HAP-1 (cell line): Measurements from ENCODE around the gene ZMIZ1.

Source experiments
- DNase-seq, 2 experiments: peaks; one replicate each; pipeline ENCODE4 v3.0.0-alpha.2; 2016 to 2020; ENCODE audit warnings: low spot score in 2 of 2
- H3K27me3 ChIP-seq: fragments of 250-450 bp; sonication (Bioruptor Pico); 2 replicates; pipeline ENCODE4 v1.5.1; 2020; ENCODE audit warnings: low read depth, mild to moderate bottlenecking, moderate library complexity
- H3K36me3 ChIP-seq: fragments of 250-450 bp; sonication (Bioruptor Pico); replicated peaks from 2 replicates; pipeline ENCODE4 v1.5.1; 2020; ENCODE audit warnings: mild to moderate bottlenecking
- H3K4me1 ChIP-seq: fragments of 250-450 bp; sonication (Bioruptor Pico); 2 replicates; pipeline ENCODE4 v1.5.1; 2020; ENCODE audit warnings: mild to moderate bottlenecking
- H3K4me3 ChIP-seq: fragments of 250-450 bp; sonication (Bioruptor Pico); 2 replicates; pipeline ENCODE4 v1.5.1; 2020; ENCODE audit warnings: mild to moderate bottlenecking, moderate library complexity
- H3K9me3 ChIP-seq: fragments of 250-450 bp; sonication (Bioruptor Pico); 2 replicates; pipeline ENCODE4 v1.5.1; 2020; ENCODE audit warnings: mild to moderate bottlenecking, moderate library complexity
- in situ Hi-C: fragments of 300-500 bp; cut with MboI; formaldehyde crosslinking; loops from 3 replicates; pipeline ENCODE4 v1.14.3; 2020; ENCODE audit warnings: low sequenced_read_pairs, inconsistent platforms, mixed read lengths

Gene ZMIZ1

DNA sequence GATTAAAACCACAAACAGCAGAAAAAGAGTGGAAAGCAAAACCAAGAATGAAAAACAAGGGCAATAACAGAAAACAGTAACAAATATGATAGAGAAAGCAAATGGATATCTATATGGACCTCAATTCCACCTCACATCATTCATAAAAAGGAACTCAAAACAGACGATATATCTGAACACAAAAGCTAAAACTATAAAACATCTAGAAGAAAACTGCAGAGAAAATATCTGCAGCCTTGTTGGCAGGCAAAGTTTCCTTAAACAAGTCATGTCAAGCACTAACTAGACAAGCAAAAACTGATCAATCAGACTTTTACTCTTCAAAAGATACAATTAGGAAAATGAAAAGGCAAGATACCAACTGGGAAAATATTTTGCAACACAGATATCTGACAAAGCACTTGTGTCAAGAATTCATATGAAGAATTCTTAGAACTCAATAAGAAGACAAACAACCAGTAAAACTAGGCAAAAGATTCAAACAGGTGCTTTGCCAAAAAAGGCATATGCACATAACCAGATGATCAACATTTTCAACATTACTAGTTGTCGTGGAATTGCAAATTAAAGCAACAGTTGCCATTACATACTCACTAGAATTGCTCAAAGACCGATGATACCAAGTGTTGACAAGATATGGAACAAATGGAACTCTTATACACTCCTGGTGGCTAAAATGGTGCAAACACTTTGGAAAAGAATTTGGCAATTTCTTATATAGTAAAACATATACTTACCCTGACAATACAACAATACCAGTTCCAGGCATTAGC lies 25.9 kb upstream of the ZMIZ1 start:
- no peak for DNase-seq
- H3K4me3 ChIP-seq, result no peak overlapping the region
- in situ Hi-C loops, result no loop called here

DNA sequence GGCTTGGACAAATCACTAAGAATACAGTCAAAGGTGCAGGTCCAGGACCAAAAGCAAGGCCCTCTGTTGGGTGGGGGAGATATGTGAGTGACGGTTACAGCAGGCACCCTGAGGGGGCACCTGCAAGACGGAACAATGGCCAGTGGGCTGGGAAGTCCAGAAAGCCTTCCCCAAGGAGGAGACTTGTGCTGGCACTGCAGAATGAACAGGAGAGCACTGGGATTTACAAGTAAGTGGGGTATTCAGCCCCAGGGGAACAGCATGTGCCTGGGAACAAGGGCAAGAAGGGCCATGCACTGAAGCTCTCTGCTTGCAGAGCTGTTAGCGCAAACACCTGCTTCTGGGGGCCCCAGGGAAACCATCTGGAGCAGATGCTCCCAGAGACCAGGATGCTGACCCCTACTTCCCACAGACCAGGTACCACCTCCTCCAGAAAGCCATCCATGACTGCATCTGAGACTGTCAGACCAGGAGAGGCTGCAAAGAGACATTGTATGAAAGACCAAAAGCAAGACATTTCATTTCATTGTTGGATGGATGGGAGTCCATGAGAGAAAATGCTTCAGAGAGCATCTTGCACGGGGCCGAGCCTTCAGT lies 24.6 kb upstream of the ZMIZ1 start:
- H3K9me3 ChIP-seq, result no peaks in the 10 kb centered on the region
- in situ Hi-C loops, result no loop called here
- no peaks in the 10 kb centered on the region for H3K4me1 ChIP-seq
- no peak for DNase-seq
- no peak overlapping the region for H3K4me3 ChIP-seq
- H3K27me3 ChIP-seq, result peaks cover 12% of the 10 kb centered on the region
- no peaks in the 10 kb centered on the region for H3K36me3 ChIP-seq

More for the DNA sequence above, 25.9 kb upstream of the ZMIZ1 start:
- peaks cover 12% of the 10 kb centered on the region for H3K27me3 ChIP-seq
- H3K36me3 ChIP-seq, result no peaks in the 10 kb centered on the region
- H3K4me1 ChIP-seq, result no peaks in the 10 kb centered on the region
- no peaks in the 10 kb centered on the region for H3K9me3 ChIP-seq

DNA sequence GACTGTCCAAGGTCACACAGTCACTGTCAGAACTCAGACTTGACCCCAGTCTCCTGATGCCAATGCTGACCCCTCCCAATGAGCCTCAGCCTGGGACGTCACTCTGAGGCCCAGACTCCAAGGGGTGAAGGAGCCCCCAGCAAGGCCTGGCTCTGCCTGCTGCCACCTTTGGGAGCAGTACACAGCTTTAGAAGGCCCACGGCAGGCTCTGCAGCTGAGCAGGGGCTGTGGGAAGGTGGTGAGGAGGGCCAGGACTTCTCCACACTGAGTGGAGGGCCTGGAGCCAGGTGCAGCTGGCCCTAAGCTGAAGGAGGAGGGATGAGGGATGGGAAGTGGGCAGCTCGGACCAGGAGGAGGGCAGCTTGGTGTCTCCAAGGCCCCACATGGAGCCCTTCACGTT lies 23.9 kb upstream of the ZMIZ1 start:
- Histone ChIP-seq H3K27me3 (peaks cover 12% of the 10 kb centered on the region), H3K9me3 (no peaks in the 10 kb centered on the region), H3K4me3 (no peak overlapping the region), H3K4me1 (no peaks in the 10 kb centered on the region), H3K36me3 (no peaks in the 10 kb centered on the region)
- in situ Hi-C loops, result no loop called here
- DNase-seq, result no peak

DNA sequence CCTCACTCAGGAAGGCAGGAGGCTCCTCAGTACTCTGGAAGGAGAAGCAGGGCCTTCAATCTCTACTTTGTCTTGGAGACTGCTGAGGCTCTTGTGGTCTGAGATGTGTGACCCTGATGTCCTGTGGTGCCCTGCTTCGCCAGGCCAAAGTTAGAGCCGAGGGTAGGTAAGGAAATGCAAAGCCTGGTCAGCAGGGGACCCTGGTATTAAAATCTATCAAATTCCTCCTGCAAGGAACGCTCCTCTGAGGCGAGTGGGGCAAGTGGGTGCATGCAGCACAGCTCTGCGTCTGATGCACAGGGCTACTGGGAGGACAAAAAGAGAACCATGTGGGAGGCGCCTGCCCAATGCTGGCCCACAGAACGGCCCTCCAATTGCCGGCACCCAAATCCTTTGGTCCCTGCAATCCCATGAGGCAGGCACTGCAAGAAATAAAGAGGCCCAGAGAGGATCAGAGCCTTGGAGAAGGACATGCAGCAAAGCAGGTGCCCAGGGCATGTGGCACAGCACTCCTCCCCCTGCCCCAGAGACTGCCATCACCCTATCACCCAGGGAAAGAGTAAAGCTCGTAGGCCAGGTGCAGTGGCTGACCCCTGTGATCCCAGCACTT lies 23.1 kb upstream of the ZMIZ1 start:
- H3K4me1 ChIP-seq, result no peaks in the 10 kb centered on the region; the same call in 1 of the 2 replicates
- H3K27me3 ChIP-seq, result peaks cover 12% of the 10 kb centered on the region
- H3K36me3 ChIP-seq, result no peaks in the 10 kb centered on the region
- no peak for DNase-seq
- H3K4me3 ChIP-seq, result no peak overlapping the region
- no peaks in the 10 kb centered on the region for H3K9me3 ChIP-seq
- in situ Hi-C loops, result no loop called here

DNA sequence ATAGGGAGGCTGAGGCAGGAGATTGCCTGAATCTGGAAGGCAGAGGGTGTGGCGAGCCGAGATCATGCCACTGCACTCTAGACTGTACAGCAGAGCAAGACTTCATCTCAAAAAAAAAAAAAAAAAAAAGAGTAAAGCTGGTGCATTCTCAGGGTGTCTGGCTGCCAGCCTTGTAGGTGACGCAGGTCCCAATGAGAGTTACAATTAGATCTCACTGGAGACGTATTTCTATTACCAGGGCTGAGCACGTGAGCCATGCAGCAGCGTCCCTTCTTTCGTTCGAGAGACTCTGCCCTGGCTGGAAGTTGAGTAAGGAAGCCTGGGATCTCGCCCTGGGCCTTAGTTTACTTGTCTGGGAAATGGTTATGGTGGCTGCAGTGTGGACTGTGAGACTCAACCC lies 22.4 kb upstream of the ZMIZ1 start:
- peaks cover 7% of the 10 kb centered on the region for H3K27me3 ChIP-seq
- H3K4me3 ChIP-seq, result no peak overlapping the region
- H3K4me1 ChIP-seq, result peaks cover 3% of the 10 kb centered on the region; the same call in 1 of the 2 replicates
- DNase-seq, result no peak
- H3K36me3 ChIP-seq, result no peaks in the 10 kb centered on the region
- no peaks in the 10 kb centered on the region for H3K9me3 ChIP-seq
- in situ Hi-C loops, result no loop called here

DNA sequence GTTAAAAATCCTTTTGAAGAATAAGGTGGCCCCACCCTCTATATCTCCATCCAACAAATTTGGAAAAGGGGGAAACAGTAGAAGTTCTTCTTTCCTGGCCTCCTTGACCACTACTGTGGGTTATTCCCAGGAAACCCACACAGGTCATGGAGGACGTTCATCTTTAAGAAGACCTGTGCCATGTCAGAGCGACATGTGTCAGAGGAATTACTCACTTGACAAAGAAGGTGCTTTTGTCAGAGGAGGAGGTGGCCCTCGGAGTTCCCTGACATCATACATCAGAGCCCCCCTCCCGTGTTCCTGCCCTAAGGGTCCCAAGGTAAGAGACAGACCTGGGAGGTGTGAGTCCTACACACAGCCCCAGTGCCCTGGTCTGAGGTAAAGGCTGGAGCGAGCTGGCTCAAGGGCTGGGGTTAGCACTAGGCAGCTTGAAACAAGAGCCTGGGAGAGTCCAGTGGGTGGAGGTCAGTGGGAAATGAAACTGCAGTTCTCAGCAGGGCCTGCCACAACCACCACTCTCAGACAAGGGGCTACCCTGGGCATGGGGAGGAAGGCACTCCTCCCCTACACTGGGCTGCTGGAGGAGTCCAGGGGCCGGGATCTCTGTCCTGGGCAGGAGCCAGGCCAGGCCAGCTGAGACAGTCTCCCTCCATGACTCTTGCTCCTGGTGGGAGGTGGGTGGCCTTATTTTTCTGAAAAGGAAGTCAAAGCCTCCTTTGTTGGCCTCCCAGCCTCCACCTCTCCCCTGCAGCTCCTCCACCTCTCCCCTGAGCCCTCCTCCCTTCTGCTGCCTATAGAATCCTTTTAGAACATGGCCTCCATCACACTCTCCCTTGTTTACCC lies 21.8 kb upstream of the ZMIZ1 start:
- Histone ChIP-seq H3K4me3 (no peak overlapping the region), H3K36me3 (no peaks in the 10 kb centered on the region), H3K27me3 (peaks cover 7% of the 10 kb centered on the region), H3K4me1 (peaks cover 3% of the 10 kb centered on the region; the same call in 1 of the 2 replicates), H3K9me3 (no peaks in the 10 kb centered on the region)
- DNase-seq, result no peak
- in situ Hi-C loops, result no loop called here

DNA sequence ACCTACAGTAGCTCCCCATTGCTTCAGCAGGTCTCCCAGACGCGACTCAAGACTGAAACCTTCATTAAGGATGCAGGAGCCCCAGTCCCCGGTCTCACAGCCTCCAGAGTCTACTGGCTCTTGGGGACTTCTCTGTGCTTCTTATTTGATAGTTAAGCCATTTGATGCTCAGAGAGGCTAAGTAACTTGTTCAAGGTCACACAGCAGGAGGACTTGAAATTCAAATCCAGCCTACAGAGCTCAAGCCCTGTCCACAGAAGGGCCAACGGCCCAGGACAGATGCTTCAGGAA lies 21.2 kb upstream of the ZMIZ1 start:
- DNase-seq, result no peak
- Histone ChIP-seq H3K36me3 (no peaks in the 10 kb centered on the region), H3K27me3 (peaks cover 7% of the 10 kb centered on the region), H3K4me3 (no peak overlapping the region), H3K4me1 (peaks cover 3% of the 10 kb centered on the region; the same call in 1 of the 2 replicates), H3K9me3 (no peaks in the 10 kb centered on the region)
- in situ Hi-C loops, result no loop called here

DNA sequence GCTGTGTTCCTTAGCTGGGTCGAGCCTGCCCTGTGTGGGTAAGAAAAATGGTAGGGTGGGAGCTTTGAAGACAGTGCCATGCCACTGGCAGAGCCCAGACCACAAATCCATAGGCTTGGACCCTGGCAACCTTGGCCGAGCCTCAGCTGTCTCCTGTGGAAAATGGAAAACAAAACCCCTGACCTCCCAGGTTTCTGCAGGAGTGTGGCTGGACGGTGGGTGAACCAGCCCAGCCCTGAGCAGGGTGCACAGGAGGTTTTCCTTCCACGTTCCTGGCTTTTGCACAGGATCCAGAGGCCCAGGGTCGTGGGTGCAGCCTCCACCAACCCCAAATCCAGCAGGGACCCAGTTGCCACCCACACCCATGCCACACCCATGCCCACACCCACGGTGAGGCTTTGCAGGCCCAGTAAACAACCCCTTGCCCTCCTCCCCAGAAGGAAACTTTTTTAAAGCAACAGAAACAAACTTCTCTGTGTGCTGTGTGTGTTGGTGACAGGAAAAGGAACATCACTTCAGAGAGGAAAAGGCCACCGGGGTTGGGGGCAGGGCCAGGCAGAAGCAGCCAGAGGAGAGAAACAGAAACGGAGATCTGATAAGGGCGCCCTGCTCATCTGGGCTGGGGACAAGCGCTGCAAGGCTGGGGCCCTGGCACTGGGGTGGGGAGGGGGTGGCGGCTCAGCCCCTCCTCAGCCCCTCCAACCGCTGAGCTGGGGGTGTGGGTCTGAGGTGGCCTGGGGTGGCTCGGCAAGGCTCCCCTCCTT lies 20.7 kb upstream of the ZMIZ1 start:
- in situ Hi-C loops, result no loop called here
- H3K4me1 ChIP-seq, result peaks cover 3% of the 10 kb centered on the region; the same call in 1 of the 2 replicates
- no peak overlapping the region for H3K4me3 ChIP-seq
- no peaks in the 10 kb centered on the region for H3K36me3 ChIP-seq
- H3K27me3 ChIP-seq, result peaks cover 2% of the 10 kb centered on the region
- no peaks in the 10 kb centered on the region for H3K9me3 ChIP-seq
- no peak for DNase-seq

DNA sequence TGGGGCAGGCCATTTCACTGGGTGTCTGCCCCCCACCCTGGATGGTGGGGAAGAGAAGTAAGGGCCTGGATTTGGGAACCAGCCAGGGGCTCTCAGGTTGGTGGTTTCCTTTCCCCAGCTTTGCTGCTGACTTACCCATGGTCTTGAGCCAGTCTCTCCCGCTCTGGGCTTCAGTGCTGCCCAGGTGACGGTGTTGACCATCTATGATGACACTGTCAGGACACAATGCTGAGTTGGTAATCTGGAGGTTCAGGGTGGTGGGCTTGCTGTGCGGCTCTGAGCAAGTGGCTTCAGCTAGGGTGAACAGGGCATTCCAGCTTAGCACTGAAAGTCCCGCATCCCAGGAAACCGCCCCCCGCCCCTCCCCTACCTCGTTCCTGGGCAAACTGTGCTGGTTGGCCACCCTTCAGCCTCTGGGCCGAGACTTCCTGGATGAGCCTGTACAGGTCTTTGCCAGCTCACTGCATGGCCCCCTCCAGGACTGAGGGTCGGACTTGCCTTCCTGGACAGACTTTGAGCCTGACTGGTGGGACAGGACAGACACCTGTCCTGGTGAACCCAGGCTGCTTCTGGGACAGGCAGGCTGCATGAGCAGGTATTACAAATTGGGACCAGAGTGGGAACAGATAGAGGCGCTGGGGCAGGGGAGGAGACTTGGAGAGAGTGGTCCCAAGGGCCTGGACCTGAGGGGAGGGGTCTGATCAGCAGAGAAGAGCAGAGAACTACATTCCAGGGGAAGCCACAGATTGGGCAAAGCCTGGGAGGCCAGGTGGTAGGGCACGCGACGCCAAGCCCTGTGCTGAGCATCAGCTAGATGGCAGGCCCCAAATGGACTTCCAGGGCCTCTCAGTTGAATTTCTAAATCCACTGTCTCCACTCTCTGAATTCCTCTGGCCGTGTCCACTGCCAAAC lies 19.9 kb upstream of the ZMIZ1 start:
- no peaks in the 10 kb centered on the region for H3K36me3 ChIP-seq
- H3K4me3 ChIP-seq, result no peak overlapping the region
- no peaks in the 10 kb centered on the region for H3K27me3 ChIP-seq
- in situ Hi-C loops, result no loop called here
- peaks cover 3% of the 10 kb centered on the region; the same call in 1 of the 2 replicates for H3K4me1 ChIP-seq
- no peak for DNase-seq
- no peaks in the 10 kb centered on the region for H3K9me3 ChIP-seq

DNA sequence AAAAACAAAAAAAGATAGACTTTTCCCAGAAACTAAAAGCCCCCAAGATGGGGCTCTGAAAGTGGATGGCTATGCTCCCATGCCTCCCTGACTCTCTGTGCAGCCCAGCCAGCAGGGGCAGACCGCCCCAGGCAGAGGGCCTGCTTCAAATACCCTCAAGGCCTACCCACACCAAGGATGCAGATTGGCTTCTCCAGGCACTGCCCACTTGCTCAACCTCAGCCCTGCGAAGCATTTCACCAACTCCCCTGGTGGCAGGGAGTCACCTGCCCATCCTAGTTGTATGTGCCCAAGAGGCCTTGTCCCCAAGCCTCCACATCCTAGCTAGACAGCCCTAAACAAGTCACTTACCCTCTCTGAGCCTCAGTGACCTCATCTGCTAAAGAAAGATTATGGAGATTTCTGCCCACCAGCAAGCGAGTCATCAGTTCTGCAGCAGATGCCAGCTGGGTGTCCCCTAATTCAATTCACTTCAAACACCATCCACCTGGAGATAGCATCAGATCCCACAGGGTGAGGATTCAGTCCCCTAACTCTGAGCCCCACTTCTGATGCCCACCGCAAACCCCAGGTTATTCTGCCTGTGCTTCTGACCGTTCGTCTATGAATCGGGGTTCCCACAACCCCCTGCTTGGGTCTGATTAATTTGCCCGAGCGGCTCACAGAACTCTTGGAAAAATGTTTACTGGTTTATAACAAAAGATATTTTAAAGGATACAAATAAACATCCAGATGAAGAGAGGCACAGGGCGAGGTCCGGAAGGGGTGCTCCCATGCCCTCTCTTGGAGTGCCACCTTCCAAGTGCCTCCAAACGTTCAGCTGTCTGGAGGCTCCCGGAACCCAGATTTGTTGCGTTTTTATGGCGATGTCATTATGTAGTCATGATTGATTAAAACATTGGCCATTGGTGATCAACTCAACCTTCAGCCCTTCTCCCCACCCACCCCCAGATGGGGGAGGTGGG lies 18.6 kb upstream of the ZMIZ1 start:
- no peak for DNase-seq
- in situ Hi-C loops, result no loop called here
- Histone ChIP-seq H3K4me1 (peaks cover 3% of the 10 kb centered on the region; the same call in 1 of the 2 replicates), H3K27me3 (no peaks in the 10 kb centered on the region), H3K9me3 (no peaks in the 10 kb centered on the region), H3K36me3 (no peaks in the 10 kb centered on the region), H3K4me3 (no peak overlapping the region)

DNA sequence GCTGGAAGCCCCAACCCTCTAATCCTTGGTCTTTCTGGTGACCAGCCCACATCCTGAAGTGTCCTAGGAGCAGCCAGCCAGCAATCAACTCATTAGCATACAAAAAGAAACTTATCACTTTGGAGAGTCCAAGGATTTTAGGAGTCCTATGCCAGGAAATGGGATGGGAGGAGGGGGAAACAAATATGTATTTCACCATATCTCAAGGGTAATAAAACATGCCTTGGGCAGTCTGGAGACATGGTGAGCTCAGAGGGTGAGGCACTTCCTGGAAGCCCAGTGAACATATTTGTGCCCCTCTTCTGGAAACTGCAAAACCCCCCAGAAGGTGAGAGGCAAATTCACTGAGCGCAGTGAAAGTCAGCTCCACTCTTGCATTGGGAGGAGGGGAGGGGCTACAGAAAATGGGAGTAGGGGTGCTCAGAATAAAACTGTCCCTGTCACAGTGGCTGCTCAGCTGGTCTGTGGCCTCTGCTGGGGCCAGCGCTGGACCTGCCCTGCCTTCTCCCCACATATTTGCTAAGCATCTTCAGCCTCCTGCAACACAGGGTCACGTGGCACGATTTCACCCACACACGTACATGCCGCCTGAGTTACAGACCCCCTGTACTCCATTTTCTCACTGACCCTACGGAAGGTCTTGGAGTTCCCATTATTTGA lies 17.7 kb upstream of the ZMIZ1 start:
- Histone ChIP-seq H3K9me3 (no peaks in the 10 kb centered on the region), H3K36me3 (no peaks in the 10 kb centered on the region), H3K4me1 (peaks cover 3% of the 10 kb centered on the region; the same call in 1 of the 2 replicates), H3K27me3 (no peaks in the 10 kb centered on the region), H3K4me3 (no peak overlapping the region)
- in situ Hi-C loops, result no loop called here
- DNase-seq, result no peak
